HG03103 (cell line): ENCODE measurements around the gene UNC93A.

Experiments
- ATAC-seq: cut with Tn5 transposase; IDR thresholded peaks from one replicate; pipeline ENCODE4 v1.9.1; 2021; ENCODE audit warnings: low read depth; ENCODE audit not compliant: unreplicated experiment

UNC93A gene

GRCh38 chr6:167292301-167293087 lies 1.4 kb downstream of the UNC93A start:
- no peak for ATAC-seq

- no peak for ATAC-seq
These were observed 2.0 kb downstream of the UNC93A start for GRCh38 chr6:167293088-167293589.

GRCh38 chr6:167293590-167294091 lies 2.5 kb downstream of the UNC93A start:
- no peak for ATAC-seq

GRCh38 chr6:167294241-167294640 lies 3.1 kb downstream of the UNC93A start:
- ATAC-seq, result no peak

- no peak for ATAC-seq
These were observed 3.8 kb downstream of the UNC93A start for GRCh38 chr6:167294651-167295494.

GRCh38 chr6:167295495-167296292 lies 4.6 kb downstream of the UNC93A start:
- ATAC-seq, result no peak

- ATAC-seq, result no peak
These were observed 5.2 kb downstream of the UNC93A start for GRCh38 chr6:167296293-167296690.

GRCh38 chr6:167296902-167297301 lies 5.8 kb downstream of the UNC93A start:
- ATAC-seq, result no peak

GRCh38 chr6:167298127-167298526 lies 7.0 kb downstream of the UNC93A start:
- ATAC-seq, result no peak

GRCh38 chr6:167299641-167300308 lies 8.7 kb downstream of the UNC93A start:
- ATAC-seq, result no peak

GRCh38 chr6:167300902-167301777 lies 10.0 kb downstream of the UNC93A start:
- ATAC-seq, result no peak

GRCh38 chr6:167302074-167302473 lies 11.0 kb downstream of the UNC93A start:
- no peak for ATAC-seq

GRCh38 chr6:167302796-167303195 lies 11.7 kb downstream of the UNC93A start:
- ATAC-seq, result no peak

GRCh38 chr6:167303675-167304625 lies 12.8 kb downstream of the UNC93A start:
- no peak for ATAC-seq

- no peak for ATAC-seq
These were observed 13.8 kb downstream of the UNC93A start for GRCh38 chr6:167304912-167305311.

GRCh38 chr6:167305796-167306195 lies 14.7 kb downstream of the UNC93A start:
- ATAC-seq, result no peak

- no peak for ATAC-seq
These were observed 15.4 kb downstream of the UNC93A start for GRCh38 chr6:167306401-167306998.
